IMR-90 (cell line): Measurements from ENCODE around the gene TGFB2. TPM values are rescaled to one million over a fixed set of nuclear protein-coding genes. Genes with fewer than 3 reads are reported as not detected.

Experiments
- ATAC-seq: fragments of 200-7000 bp; cut with Tn5 transposase; 2 replicates; pipeline ENCODE4 v1.9.1; 2020; ENCODE audit warnings: low read depth, mild to moderate bottlenecking, moderate library complexity
- BruUV-seq: library from RNA; stranded (reverse); fragments of 400-500 nt; replicated peaks from 2 replicates; lab custom pipeline; 2021; lab: Mats Ljungman, UMichigan
- CTCF ChIA-PET: fragments of 300-600 bp; formaldehyde crosslinking; extraction: SDS; loops from one replicate; lab custom pipeline; 2021; ENCODE audit warnings: antibody characterized with exemption; lab: Yijun Ruan, JAX
- POLR2A ChIA-PET: fragments of 300-600 bp; sonication (Branson Sonifier 250); formaldehyde crosslinking; loops from one replicate; lab custom pipeline; 2022; ENCODE audit warnings: antibody characterized with exemption; ENCODE audit not compliant: unreplicated experiment; lab: Charles Lee
- DNase-seq: peaks from one replicate; pipeline ENCODE4 v3.0.0; 2013
- H2AFZ ChIP-seq: replicated peaks from 2 replicates; pipeline ENCODE3; 2013; ENCODE audit warnings: low read length, mild to moderate bottlenecking; ENCODE audit not compliant: poor library complexity
- H2AK5ac ChIP-seq: 2 replicates; pipeline ENCODE4 v1.6.1; 2013; ENCODE audit warnings: low read depth, low read length, inconsistent platforms
- H2AK9ac ChIP-seq: replicated peaks from 2 replicates; pipeline ENCODE3; 2013; ENCODE audit warnings: mild to moderate bottlenecking, low read depth, low read length, moderate library complexity; ENCODE audit not compliant: poor library complexity
- H2BK120ac ChIP-seq: 2 replicates; pipeline ENCODE4 v1.6.1; 2013; ENCODE audit warnings: low read depth, low read length, inconsistent platforms
- H2BK15ac ChIP-seq: 3 replicates; pipeline ENCODE4 v1.6.1; 2013; ENCODE audit warnings: low read depth, low read length, inconsistent platforms
- H2BK20ac ChIP-seq: 2 replicates; pipeline ENCODE4 v1.6.1; 2013; ENCODE audit warnings: low read depth, mild to moderate bottlenecking, inconsistent platforms, low read length, moderate library complexity
- H2BK5ac ChIP-seq: 2 replicates; pipeline ENCODE4 v1.6.1; 2013; ENCODE audit warnings: mild to moderate bottlenecking, low read depth, low read length, inconsistent platforms; ENCODE audit not compliant: poor library complexity, severe bottlenecking
- H3K14ac ChIP-seq: replicated peaks from 2 replicates; pipeline ENCODE4 v1.6.1; 2013; ENCODE audit warnings: low read depth, low read length, inconsistent platforms
- H3K18ac ChIP-seq: 2 replicates; pipeline ENCODE4 v1.6.1; 2013; ENCODE audit warnings: low read depth, low read length, control low read depth
- H3K23ac ChIP-seq: 2 replicates; pipeline ENCODE4 v1.6.1; 2013; ENCODE audit warnings: low read depth, low read length, inconsistent platforms
- H3K27ac ChIP-seq: 2 replicates; pipeline ENCODE4 v1.5.1; 2013; ENCODE audit warnings: mild to moderate bottlenecking, control low read depth, low read length; ENCODE audit not compliant: insufficient read depth
- H3K27me3 ChIP-seq: 2 replicates; pipeline ENCODE4 v1.6.1; 2013; ENCODE audit warnings: low read length; ENCODE audit not compliant: control insufficient read depth, insufficient read depth
- H3K36me3 ChIP-seq: 2 replicates; pipeline ENCODE4 v1.6.1; 2013; ENCODE audit warnings: low read length, mixed read lengths; ENCODE audit not compliant: control insufficient read depth, insufficient read depth
- H3K4ac ChIP-seq: 2 replicates; pipeline ENCODE4 v1.6.1; 2013; ENCODE audit warnings: low read depth, low read length, inconsistent platforms
- H3K4me1 ChIP-seq: 2 replicates; pipeline ENCODE4 v1.6.1; 2013; ENCODE audit warnings: low read length, mixed read lengths; ENCODE audit not compliant: control insufficient read depth, insufficient read depth
- H3K4me2 ChIP-seq: 2 replicates; pipeline ENCODE4 v1.6.1; 2013; ENCODE audit warnings: low read depth, mild to moderate bottlenecking, control low read depth, low read length, moderate library complexity
- H3K4me3 ChIP-seq: 2 replicates; pipeline ENCODE4 v1.5.1; 2013; ENCODE audit warnings: low read depth, mild to moderate bottlenecking, control low read depth, low read length, moderate library complexity; ENCODE audit not compliant: insufficient read depth
- H3K56ac ChIP-seq: 2 replicates; pipeline ENCODE4 v1.6.1; 2013; ENCODE audit warnings: low read length, inconsistent platforms; ENCODE audit not compliant: insufficient read depth; ENCODE audit errors: extremely low read depth
- H3K79me1 ChIP-seq, 2 experiments: 2 replicates each; pipeline ENCODE4 v1.6.1; 2013; ENCODE audit warnings: low read length in 2 of 2, inconsistent platforms in 1 of 2, low read depth in 1 of 2
- H3K9ac ChIP-seq: 2 replicates; pipeline ENCODE4 v1.6.1; 2013; ENCODE audit warnings: low read depth, low read length, control low read depth
- H3K9me1 ChIP-seq: 2 replicates; pipeline ENCODE4 v1.6.1; 2013; ENCODE audit warnings: low read length, inconsistent platforms; ENCODE audit not compliant: insufficient read depth
- H3K9me3 ChIP-seq: 2 replicates; pipeline ENCODE4 v1.6.1; 2013; ENCODE audit warnings: low read length; ENCODE audit not compliant: control insufficient read depth, insufficient read depth
- H4K20me1 ChIP-seq: 2 replicates; pipeline ENCODE4 v1.6.1; 2013; ENCODE audit warnings: low read length, inconsistent platforms; ENCODE audit not compliant: insufficient read depth
- H4K5ac ChIP-seq: 2 replicates; pipeline ENCODE4 v1.6.1; 2013; ENCODE audit warnings: mild to moderate bottlenecking, low read depth, low read length, control low read depth
- H4K8ac ChIP-seq, 2 experiments: 2 replicates each; pipeline ENCODE4 v1.6.1; 2013; ENCODE audit warnings: low read depth in 2 of 2, low read length in 2 of 2, control low read depth in 1 of 2, inconsistent platforms in 1 of 2
- H4K91ac ChIP-seq: 2 replicates; pipeline ENCODE4 v1.6.1; 2013; ENCODE audit warnings: low read depth, low read length, inconsistent platforms; ENCODE audit not compliant: insufficient read depth
- BHLHE40 ChIP-seq: fragments of 150-350 bp; IDR thresholded peaks from 2 replicates; pipeline ENCODE4 v1.6.1; 2016; ENCODE audit warnings: mild to moderate bottlenecking, low read depth, low read length
- CEBPB ChIP-seq: IDR thresholded peaks from 2 replicates; pipeline ENCODE4 v1.6.1; 2012; ENCODE audit warnings: low read depth, low read length, improper control_type of control experiment
- CHD1 ChIP-seq: IDR thresholded peaks from 2 replicates; pipeline ENCODE4 v1.6.1; 2012; ENCODE audit warnings: low read depth, low read length, improper control_type of control experiment
- FOS ChIP-seq: fragments of 150-350 bp; IDR thresholded peaks from 2 replicates; pipeline ENCODE4 v1.6.1; 2016; ENCODE audit warnings: low read depth, low read length
- MAFK ChIP-seq: IDR thresholded peaks from 2 replicates; pipeline ENCODE4 v1.6.1; 2012; ENCODE audit warnings: low read depth, low read length, improper control_type of control experiment
- MAZ ChIP-seq: IDR thresholded peaks from 2 replicates; pipeline ENCODE4 v1.6.1; 2012; ENCODE audit warnings: low read depth, mild to moderate bottlenecking, low read length, improper control_type of control experiment, moderate library complexity, borderline replicate concordance
- MXI1 ChIP-seq: IDR thresholded peaks from 2 replicates; pipeline ENCODE4 v1.6.1; 2012; ENCODE audit warnings: low read depth, mild to moderate bottlenecking, low read length, moderate library complexity, borderline replicate concordance
- NFE2L2 ChIP-seq: fragments of 150-350 bp; IDR thresholded peaks from 2 replicates; pipeline ENCODE4 v1.6.1; 2016; ENCODE audit warnings: low read depth, mild to moderate bottlenecking, low read length
- POLR2A ChIP-seq: IDR thresholded peaks from 2 replicates; pipeline ENCODE4 v1.6.1; 2012; ENCODE audit warnings: mild to moderate bottlenecking, low read depth, low read length
- RAD21 ChIP-seq: IDR thresholded peaks from 2 replicates; pipeline ENCODE4 v1.6.1; 2012; ENCODE audit warnings: low read length, improper control_type of control experiment
- RCOR1 ChIP-seq: IDR thresholded peaks from 2 replicates; pipeline ENCODE4 v1.6.1; 2012; ENCODE audit warnings: mild to moderate bottlenecking, low read length, improper control_type of control experiment; ENCODE audit not compliant: insufficient replicate concordance
- RFX5 ChIP-seq: IDR thresholded peaks from 2 replicates; pipeline ENCODE4 v1.8.0; 2012; ENCODE audit warnings: low read depth, mild to moderate bottlenecking, low read length, moderate library complexity
- SMC3 ChIP-seq: fragments of 150-350 bp; IDR thresholded peaks from 2 replicates; pipeline ENCODE4 v1.6.1; 2016; ENCODE audit warnings: low read depth, mild to moderate bottlenecking, antibody characterized with exemption, low read length, moderate library complexity
- WGBS, 2 experiments: methylation state at CpG; one replicate each; pipeline versions ENCODE4 v1.1.5 to v1.1.7; 2013; ENCODE audit warnings: missing lambda C conversion rate in 2 of 2; ENCODE audit not compliant: insufficient read length in 1 of 2; ENCODE audit errors: extremely low coverage in 2 of 2; 5-methylcytosine and 5-hydroxymethylcytosine counted together
- dilution Hi-C: fragments of 300-500 bp; cut with HindIII; formaldehyde crosslinking; loops from one replicate; pipeline ENCODE4 v1.14.3; 2018; ENCODE audit warnings: low sequenced_read_pairs; ENCODE audit not compliant: unreplicated experiment
- in situ Hi-C: fragments of 300-500 bp; cut with MboI; formaldehyde crosslinking; loops from 3 replicates; pipeline ENCODE4 v1.14.3; 2019; ENCODE audit warnings: low sequenced_read_pairs, inconsistent platforms, mixed read lengths
- intact Hi-C: fragments of 100-400 bp; cut with micrococcal nuclease; formaldehyde crosslinking; loops from 2 replicates; pipeline ENCODE4 v1.10.0; 2022
- polyA plus RNA-seq, 3 experiments: library from polyadenylated mRNA; depleted of rRNA; stranded (reverse); fragments of >200 nt; gene quantifications; 2 replicates each; pipeline ENCODE4 v1.2.3, GENCODE V29; 2012; ENCODE audit warnings: low replicate concordance in 1 of 3
- total RNA-seq: library from RNA; depleted of rRNA; stranded (reverse); fragments of >200 nt; gene quantifications from 2 replicates; pipeline ENCODE4 v1.2.3, GENCODE V29; 2012
- TF ChIP-seq, protein P1 (sequence below): conservative IDR thresholded peaks from 2 replicates; pipeline ENCODE4 v1.5.1; 2012; ENCODE audit warnings: mild to moderate bottlenecking, low read depth, low read length, improper control_type of control experiment
- TF ChIP-seq, protein P2 (sequence below): fragments of 150-350 bp; IDR thresholded peaks from 2 replicates; pipeline ENCODE4 v1.6.1; 2017; ENCODE audit warnings: mild to moderate bottlenecking, antibody characterized with exemption, low read length, low read depth
- TF ChIP-seq, protein P3 (sequence below): fragments of 150-350 bp; IDR thresholded peaks from 2 replicates; pipeline ENCODE4 v1.6.1; 2016; ENCODE audit warnings: low read depth, mild to moderate bottlenecking, low read length, moderate library complexity, borderline replicate concordance

TGFB2 gene
- total and polyA plus RNA-seq, 2 of the 4 experiments (the other 2 are of a cell fraction) = 3.7 to 3.8 TPM

DNA sequence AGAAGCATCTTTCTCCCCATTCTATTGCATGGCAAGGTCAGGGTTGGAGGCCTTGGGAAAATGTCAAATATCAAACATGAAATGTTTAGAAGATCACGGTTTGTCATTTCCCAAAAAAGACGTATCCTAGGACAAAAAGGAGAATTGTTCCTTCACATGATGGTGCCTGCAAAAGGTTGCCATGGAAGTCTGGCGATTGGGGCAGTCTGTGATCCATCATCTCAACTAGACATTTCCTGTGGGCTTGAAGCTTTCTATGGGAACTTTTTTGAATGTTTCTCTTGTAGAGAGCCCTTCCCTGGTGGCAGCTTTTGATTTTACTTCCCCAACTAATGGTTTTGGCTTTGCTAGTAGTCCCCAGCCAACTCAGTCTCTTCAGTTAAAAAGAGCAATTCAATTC lies 106.3 kb downstream of the TGFB2 start:
- no peak for ATAC-seq
- ChIA-PET CTCF (interaction anchor here (0.6 kb wide), 1 partner anchor 223 kb away, joined by 3 read pairs; no protein-coding TSS in a partner anchor), POLR2A (no interaction called here)
- Histone ChIP-seq H3K4me3 (no peak overlapping the region), H2AK5ac (no peak overlapping the region), H2BK20ac (no peak overlapping the region), H3K18ac (no peak overlapping the region), H4K91ac (no peak overlapping the region), H2BK15ac (no peak overlapping the region), H3K9me3 (no peaks in the 10 kb centered on the region), H3K27ac (no peak overlapping the region), H3K4ac (no peak overlapping the region), H4K5ac (no peak overlapping the region), H3K4me1 (no peaks in the 10 kb centered on the region), H3K23ac (no peak overlapping the region), H2AFZ (no peak overlapping the region), H3K9ac (no peak overlapping the region), H3K36me3 (no peaks in the 10 kb centered on the region), H2BK5ac (no peak overlapping the region), H3K79me1 (no peaks in the 10 kb centered on the region), H4K8ac (no peak overlapping the region), H3K56ac (no peak overlapping the region), H3K9me1 (no peaks in the 10 kb centered on the region), H3K27me3 (no peaks in the 10 kb centered on the region), H3K4me2 (no peak overlapping the region), H2AK9ac (no peak overlapping the region), H2BK120ac (no peak overlapping the region), H3K14ac (no peak overlapping the region), H4K20me1 (no peaks in the 10 kb centered on the region)
- TF ChIP-seq CEBPB = no peak
- no peak for TF ChIP-seq RCOR1
- no peak for TF ChIP-seq RAD21
- no peak for TF ChIP-seq POLR2A
- TF ChIP-seq BHLHE40 = no peak
- TF ChIP-seq NFE2L2 = no peak
- TF ChIP-seq, protein P1, sequence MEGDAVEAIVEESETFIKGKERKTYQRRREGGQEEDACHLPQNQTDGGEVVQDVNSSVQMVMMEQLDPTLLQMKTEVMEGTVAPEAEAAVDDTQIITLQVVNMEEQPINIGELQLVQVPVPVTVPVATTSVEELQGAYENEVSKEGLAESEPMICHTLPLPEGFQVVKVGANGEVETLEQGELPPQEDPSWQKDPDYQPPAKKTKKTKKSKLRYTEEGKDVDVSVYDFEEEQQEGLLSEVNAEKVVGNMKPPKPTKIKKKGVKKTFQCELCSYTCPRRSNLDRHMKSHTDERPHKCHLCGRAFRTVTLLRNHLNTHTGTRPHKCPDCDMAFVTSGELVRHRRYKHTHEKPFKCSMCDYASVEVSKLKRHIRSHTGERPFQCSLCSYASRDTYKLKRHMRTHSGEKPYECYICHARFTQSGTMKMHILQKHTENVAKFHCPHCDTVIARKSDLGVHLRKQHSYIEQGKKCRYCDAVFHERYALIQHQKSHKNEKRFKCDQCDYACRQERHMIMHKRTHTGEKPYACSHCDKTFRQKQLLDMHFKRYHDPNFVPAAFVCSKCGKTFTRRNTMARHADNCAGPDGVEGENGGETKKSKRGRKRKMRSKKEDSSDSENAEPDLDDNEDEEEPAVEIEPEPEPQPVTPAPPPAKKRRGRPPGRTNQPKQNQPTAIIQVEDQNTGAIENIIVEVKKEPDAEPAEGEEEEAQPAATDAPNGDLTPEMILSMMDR = no peak
- no peak for TF ChIP-seq RFX5
- no peak for TF ChIP-seq MXI1
- no peak for TF ChIP-seq MAZ
- no peak for TF ChIP-seq SMC3
- TF ChIP-seq FOS = no peak
- TF ChIP-seq MAFK = no peak
- no peak for TF ChIP-seq CHD1
- TF ChIP-seq, protein P2, sequence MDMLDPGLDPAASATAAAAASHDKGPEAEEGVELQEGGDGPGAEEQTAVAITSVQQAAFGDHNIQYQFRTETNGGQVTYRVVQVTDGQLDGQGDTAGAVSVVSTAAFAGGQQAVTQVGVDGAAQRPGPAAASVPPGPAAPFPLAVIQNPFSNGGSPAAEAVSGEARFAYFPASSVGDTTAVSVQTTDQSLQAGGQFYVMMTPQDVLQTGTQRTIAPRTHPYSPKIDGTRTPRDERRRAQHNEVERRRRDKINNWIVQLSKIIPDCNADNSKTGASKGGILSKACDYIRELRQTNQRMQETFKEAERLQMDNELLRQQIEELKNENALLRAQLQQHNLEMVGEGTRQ = no peak
- TF ChIP-seq, protein P3, sequence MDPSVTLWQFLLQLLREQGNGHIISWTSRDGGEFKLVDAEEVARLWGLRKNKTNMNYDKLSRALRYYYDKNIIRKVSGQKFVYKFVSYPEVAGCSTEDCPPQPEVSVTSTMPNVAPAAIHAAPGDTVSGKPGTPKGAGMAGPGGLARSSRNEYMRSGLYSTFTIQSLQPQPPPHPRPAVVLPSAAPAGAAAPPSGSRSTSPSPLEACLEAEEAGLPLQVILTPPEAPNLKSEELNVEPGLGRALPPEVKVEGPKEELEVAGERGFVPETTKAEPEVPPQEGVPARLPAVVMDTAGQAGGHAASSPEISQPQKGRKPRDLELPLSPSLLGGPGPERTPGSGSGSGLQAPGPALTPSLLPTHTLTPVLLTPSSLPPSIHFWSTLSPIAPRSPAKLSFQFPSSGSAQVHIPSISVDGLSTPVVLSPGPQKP = no peak
- intact Hi-C loops = no loop called here
- no peak for DNase-seq
- WGBS, 2 experiments = no CpG with 5 or more reads among the region's 3 CpGs
- in situ Hi-C loops = no loop called here
- dilution Hi-C loops = no loop called here
- no TSS peak for BruUV-seq
